Type B pancreatic cell (in vitro differentiated cells): ENCODE results near the gene ZNF579. TPM values are rescaled to one million over a fixed set of nuclear protein-coding genes. Genes with fewer than 3 reads are reported as not detected.

Source experiments
- DNase-seq: peaks from one replicate; pipeline ENCODE4 v3.0.0; 2021; ENCODE audit warnings: mixed read lengths; ENCODE audit not compliant: unreplicated experiment; ENCODE audit errors: extremely low spot score
- H3K27ac Mint-ChIP-seq: 2 replicates; pipeline ENCODE4 v1.8.0; 2021; ENCODE audit warnings: mild to moderate bottlenecking, mixed read lengths
- H3K27me3 Mint-ChIP-seq: 2 replicates; pipeline ENCODE4 v1.8.0; 2021; ENCODE audit warnings: mixed read lengths
- H3K36me3 Mint-ChIP-seq: 2 replicates; pipeline ENCODE4 v1.8.0; 2021; ENCODE audit warnings: mixed read lengths
- H3K4me1 Mint-ChIP-seq: one replicate; pipeline ENCODE4 v1.8.0; 2021; ENCODE audit warnings: mixed read lengths; ENCODE audit not compliant: unreplicated experiment
- H3K4me3 Mint-ChIP-seq: 2 replicates; pipeline ENCODE4 v1.8.0; 2021; ENCODE audit warnings: mild to moderate bottlenecking, mixed read lengths
- H3K9me3 Mint-ChIP-seq: 2 replicates; pipeline ENCODE4 v1.8.0; 2021; ENCODE audit warnings: mixed read lengths
- CTCF ChIP-seq: fragments of 200-600 bp; sonication (generic); conservative IDR thresholded peaks from 2 replicates; pipeline ENCODE4 v1.5.0; 2021; ENCODE audit warnings: antibody characterized with exemption, mild to moderate bottlenecking
- total RNA-seq: library from RNA; stranded (reverse); gene quantifications from 2 replicates; pipeline ENCODE4 v1.2.1, GENCODE V29; 2021; ENCODE audit warnings: low replicate concordance

The ZNF579 gene
- total RNA-seq, 1 donor from 2014 or later, result 23.9 TPM

- Mint-ChIP-seq H3K27ac (no peak overlapping the region), H3K27me3 (no peaks in the 10 kb centered on the region), H3K9me3 (no peaks in the 10 kb centered on the region), H3K36me3 (no peaks in the 10 kb centered on the region), H3K4me1 (peaks cover 5% of the 10 kb centered on the region), H3K4me3 (no peak overlapping the region)
- TF ChIP-seq CTCF, result no peak
- no peak for DNase-seq
These were observed 13.8 kb downstream of the ZNF579 start for GRCh38 chr19:55566823-55567222.

GRCh38 chr19:55563261-55563690 is 17.4 kb downstream of the ZNF579 start:
- peaks cover 5% of the 10 kb centered on the region for H3K4me1 Mint-ChIP-seq
- peak overlapping the region; percentile 77 for H3K27ac Mint-ChIP-seq
- H3K36me3 Mint-ChIP-seq, result no peaks in the 10 kb centered on the region
- H3K4me3 Mint-ChIP-seq, result no peak overlapping the region
- no peak for TF ChIP-seq CTCF
- peaks cover 5% of the 10 kb centered on the region for H3K27me3 Mint-ChIP-seq
- no peak for DNase-seq
- no peaks in the 10 kb centered on the region for H3K9me3 Mint-ChIP-seq

- Mint-ChIP-seq H3K27ac (no peak overlapping the region), H3K4me1 (peaks cover 14% of the 10 kb centered on the region), H3K27me3 (peaks cover 10% of the 10 kb centered on the region), H3K4me3 (no peak overlapping the region), H3K9me3 (no peaks in the 10 kb centered on the region), H3K36me3 (no peaks in the 10 kb centered on the region)
- no peak for TF ChIP-seq CTCF
- no peak for DNase-seq
These were observed 21.0 kb downstream of the ZNF579 start for GRCh38 chr19:55559684-55560083.

GRCh38 chr19:55554741-55555152 is 25.9 kb downstream of the ZNF579 start:
- no peak for DNase-seq
- peaks cover 22% of the 10 kb centered on the region for H3K4me1 Mint-ChIP-seq
- peak overlapping the region; percentile 34 for H3K4me3 Mint-ChIP-seq
- no peak for TF ChIP-seq CTCF
- no peaks in the 10 kb centered on the region for H3K9me3 Mint-ChIP-seq
- no peaks in the 10 kb centered on the region for H3K36me3 Mint-ChIP-seq
- peak overlapping the region; percentile 66 for H3K27ac Mint-ChIP-seq
- peaks cover 24% of the 10 kb centered on the region for H3K27me3 Mint-ChIP-seq

- Mint-ChIP-seq H3K4me1 (peaks cover 27% of the 10 kb centered on the region), H3K4me3 (no peak overlapping the region), H3K9me3 (no peaks in the 10 kb centered on the region), H3K36me3 (no peaks in the 10 kb centered on the region), H3K27ac (peak overlapping the region; percentile 66), H3K27me3 (peaks cover 29% of the 10 kb centered on the region)
- no peak for DNase-seq
- no peak for TF ChIP-seq CTCF
These were observed 26.3 kb downstream of the ZNF579 start for GRCh38 chr19:55554302-55554701.
